KOPT-K1 (cell line): ENCODE data around the gene ALKBH8.
"Not testable (repeated sequence)": the region's sequence is repeated elsewhere in the genome, so short reads cannot be mapped to it uniquely, and the experiment has no call there.

Source experiments
- H3K27ac ChIP-seq: fragments of 200-600 bp; sonication (generic); 2 replicates; pipeline ENCODE4 v1.5.1; 2016; ENCODE audit warnings: antibody characterized with exemption, mild to moderate bottlenecking, low read depth, low read length; ENCODE audit not compliant: poor library complexity, severe bottlenecking
- H3K36me3 ChIP-seq: fragments of 200-600 bp; sonication (generic); 2 replicates; pipeline ENCODE4 v1.5.1; 2017; ENCODE audit warnings: antibody characterized with exemption, mild to moderate bottlenecking, low read length, moderate library complexity; ENCODE audit not compliant: insufficient read depth
- H3K9me3 ChIP-seq: fragments of 200-600 bp; sonication (generic); 2 replicates; pipeline ENCODE4 v1.5.1; 2017; ENCODE audit warnings: antibody characterized with exemption, low read length, mild to moderate bottlenecking; ENCODE audit not compliant: insufficient read depth, poor library complexity, severe bottlenecking

Gene ALKBH8

DNA sequence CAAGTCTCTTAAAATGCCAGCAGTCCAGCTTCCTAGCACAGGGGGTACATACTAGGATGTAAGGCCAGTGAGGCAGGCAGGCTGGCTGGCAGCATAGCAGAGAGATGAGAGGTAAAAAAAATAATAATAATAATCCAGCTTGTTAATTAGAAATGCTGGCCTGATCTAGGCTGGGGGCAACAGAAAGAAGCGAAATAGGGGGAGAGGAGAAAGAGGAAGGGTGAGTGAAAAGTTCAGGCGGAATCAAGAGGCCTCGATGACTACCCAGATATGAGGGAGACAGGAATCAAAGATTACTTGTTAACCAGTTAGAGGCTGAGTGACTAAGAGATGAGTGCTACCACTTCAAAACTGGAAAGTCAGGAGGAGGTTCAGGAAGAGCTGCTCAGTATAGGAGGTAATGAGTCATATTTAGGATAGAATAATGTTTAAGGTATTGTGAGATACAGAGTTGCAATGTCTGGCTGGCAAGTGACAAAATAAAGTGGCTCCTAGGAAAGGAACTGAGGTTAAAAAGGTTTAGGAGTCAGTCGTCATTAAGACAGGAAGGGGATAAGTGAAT lies 2.8 kb downstream of the ALKBH8 start:
- no peak overlapping the region for H3K27ac ChIP-seq

DNA sequence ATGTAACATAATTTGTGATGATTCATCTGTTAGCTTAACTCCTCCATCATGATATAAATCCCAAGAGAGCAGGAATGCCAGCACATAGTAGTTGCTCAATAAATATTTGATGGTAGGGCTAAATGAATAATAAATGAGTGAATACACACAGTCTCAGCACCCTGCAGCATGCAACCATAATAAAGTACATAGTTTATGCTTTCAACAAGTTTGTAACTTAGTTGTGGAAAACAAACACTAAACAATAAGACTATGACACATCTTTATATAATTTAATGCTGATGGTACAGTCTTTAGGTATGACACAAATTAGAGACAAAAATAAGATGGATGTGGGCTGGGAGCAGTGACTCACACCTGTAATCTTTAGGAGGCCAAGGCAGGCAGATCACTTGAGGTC lies 3.8 kb downstream of the ALKBH8 start:
- Histone ChIP-seq H3K36me3 (peaks cover 9% of the 10 kb centered on the region; the same call in 1 of the 2 replicates), H3K27ac (no peak overlapping the region)

More for the DNA sequence above, 2.8 kb downstream of the ALKBH8 start:
- no peaks in the 10 kb centered on the region for H3K9me3 ChIP-seq
- peaks cover 9% of the 10 kb centered on the region; the same call in 1 of the 2 replicates for H3K36me3 ChIP-seq

DNA sequence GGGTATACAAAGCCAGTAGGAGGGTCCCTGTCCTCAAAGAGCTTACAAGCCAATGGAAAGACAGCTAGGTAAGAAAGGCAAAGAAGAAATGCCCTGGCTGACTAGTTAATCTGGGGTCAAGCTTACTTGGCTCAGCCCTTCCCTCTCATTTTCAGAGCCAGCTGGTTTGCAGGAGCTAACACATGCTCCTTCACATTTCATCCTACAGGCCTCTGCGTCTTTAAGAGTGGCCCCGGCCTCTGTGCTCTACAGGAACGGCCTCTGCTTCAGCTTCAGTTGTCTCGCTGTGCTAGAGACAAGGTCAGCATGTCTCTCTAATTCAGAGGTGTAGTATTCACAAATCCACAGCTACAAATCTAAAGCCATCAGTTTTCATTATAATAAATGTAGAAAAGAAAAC lies 15.2 kb downstream of the ALKBH8 start:
- Histone ChIP-seq H3K9me3 (no peaks in the 10 kb centered on the region), H3K36me3 (peaks cover 54% of the 10 kb centered on the region), H3K27ac (no peak overlapping the region)

More for the DNA sequence above, 3.8 kb downstream of the ALKBH8 start:
- H3K9me3 ChIP-seq: no peaks in the 10 kb centered on the region

DNA sequence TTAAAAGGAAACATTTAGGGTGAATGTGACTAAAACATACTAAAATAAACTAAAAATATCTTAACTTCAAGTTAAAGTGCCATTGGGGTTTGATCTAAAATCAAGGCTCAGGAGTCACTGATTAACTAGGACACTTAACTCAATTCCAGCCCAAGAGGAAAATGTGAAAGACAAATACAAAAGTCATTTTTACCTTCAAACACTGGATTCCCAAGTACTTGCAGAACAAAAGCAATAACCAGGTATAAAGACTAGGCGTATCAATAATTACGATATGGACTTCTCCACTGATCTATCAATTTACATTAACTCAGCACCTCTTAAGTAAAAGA lies 15.6 kb downstream of the ALKBH8 start:
- Histone ChIP-seq H3K9me3 (no peaks in the 10 kb centered on the region), H3K36me3 (peaks cover 54% of the 10 kb centered on the region), H3K27ac (no peak overlapping the region)

DNA sequence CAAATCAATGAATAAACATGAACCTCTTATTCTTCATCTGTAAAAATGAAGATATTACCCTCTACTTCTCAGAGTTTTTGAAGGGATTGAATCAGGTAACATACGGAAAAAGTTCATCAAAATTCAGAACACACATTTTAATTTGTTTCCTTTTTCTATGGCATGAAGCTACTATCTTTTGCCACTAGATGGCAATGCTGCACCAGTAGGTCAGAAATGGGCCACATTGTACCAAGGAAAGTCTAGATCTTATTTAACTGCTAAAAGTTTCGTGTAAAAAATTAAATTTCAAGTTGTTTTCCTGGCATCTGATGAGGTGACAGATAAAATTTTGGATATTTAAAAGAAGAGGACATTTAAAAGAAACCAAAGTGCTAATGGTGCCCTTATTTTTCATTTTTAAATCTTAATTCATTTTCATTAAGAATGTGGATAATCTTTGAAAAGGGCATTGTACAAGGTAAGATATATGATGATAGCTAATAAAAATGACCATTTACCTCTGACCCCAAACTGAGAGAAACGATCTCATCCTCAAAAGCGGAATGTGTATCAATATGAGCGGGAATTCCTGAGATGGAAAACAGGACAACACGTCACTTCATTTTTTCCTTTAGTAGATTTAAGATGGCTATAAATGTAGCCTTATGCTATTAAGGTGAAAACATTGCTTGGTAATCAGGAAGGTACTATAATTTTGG lies 16.1 kb downstream of the ALKBH8 start:
- Histone ChIP-seq H3K27ac (no peak overlapping the region), H3K36me3 (peaks cover 54% of the 10 kb centered on the region), H3K9me3 (no peaks in the 10 kb centered on the region)

DNA sequence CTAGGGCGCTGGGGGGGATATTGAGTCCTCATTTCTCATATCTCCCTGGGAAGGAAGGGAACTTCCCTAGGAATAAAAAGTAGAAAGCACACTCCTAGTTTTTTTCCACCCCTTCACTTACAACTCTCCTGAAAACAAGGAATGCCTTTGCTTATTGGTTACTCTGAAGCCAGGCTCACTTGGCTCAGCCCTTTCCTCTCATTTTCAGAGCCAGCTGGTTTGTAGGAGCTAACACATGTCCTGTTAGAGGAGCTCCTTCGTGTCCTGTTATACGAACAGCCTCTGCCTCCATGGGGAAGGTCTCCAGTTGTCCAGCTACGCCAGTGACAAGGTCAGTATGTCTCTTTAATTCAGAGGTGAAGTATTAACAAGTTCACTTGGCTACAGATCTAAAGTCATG lies 17.6 kb downstream of the ALKBH8 start:
- H3K27ac ChIP-seq: no peak overlapping the region
- H3K36me3 ChIP-seq: peaks cover 44% of the 10 kb centered on the region
- H3K9me3 ChIP-seq: no peaks in the 10 kb centered on the region

DNA sequence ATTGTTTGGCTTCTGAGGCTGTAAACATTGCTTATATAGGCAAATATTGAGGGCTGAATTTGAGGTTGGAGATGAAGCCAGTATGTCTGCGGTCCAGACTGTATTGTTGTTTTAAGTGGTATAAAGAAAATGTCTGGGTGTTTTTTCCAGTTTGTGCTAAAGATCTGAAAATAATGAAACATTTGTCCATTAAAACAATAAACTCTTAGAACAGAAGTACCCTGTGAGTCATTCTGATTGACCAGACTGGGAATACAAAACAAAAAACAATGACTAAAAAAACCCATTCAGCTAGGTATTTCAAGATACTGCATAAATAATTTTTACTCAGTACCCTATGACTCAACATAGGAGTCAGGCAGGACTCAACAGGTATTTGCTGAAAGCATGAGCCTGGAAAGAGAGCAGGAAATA lies 20.4 kb downstream of the ALKBH8 start:
- Histone ChIP-seq H3K36me3 (peaks cover 26% of the 10 kb centered on the region), H3K9me3 (no peaks in the 10 kb centered on the region), H3K27ac (no peak overlapping the region)

DNA sequence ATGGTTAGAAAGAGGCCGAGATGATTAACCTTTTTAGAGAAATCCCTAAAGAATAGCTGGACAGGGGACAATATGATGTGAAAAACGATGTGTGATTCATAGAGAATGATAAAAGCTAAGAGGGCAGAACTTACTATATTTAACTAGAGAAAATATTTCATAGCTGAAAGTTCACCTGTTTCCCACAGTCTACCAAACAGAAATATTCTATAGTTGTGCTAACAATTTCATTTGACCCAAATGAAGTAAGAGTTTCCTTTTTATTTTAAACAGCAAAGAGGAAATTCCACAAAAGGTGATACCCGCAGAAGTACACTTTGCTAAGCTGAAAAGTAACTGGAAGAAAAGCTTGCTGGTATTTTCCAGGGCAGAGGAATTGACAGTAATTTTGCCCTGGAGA lies 26.7 kb downstream of the ALKBH8 start:
- no peaks in the 10 kb centered on the region for H3K9me3 ChIP-seq
- H3K27ac ChIP-seq: no peak overlapping the region
- peaks cover 22% of the 10 kb centered on the region; the same call in 1 of the 2 replicates for H3K36me3 ChIP-seq

DNA sequence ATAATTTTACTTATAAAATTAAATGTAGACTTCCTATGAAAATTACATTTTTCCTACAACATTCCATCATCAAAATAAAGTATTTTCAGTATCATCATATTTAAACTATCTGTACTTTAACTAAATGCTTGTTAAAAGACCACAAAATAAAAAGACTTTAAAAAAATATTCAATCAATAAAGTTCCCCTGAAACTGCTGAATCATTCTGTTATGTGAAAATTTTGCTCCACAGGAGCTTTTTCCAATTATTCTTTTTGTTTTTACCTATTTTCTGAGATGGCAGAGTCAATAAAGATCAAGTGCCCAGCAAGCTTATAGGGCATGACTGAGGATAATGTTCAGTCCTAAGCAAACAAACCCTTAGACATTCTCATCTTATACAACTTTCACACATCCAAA lies 27.3 kb downstream of the ALKBH8 start:
- no peak overlapping the region for H3K27ac ChIP-seq

DNA sequence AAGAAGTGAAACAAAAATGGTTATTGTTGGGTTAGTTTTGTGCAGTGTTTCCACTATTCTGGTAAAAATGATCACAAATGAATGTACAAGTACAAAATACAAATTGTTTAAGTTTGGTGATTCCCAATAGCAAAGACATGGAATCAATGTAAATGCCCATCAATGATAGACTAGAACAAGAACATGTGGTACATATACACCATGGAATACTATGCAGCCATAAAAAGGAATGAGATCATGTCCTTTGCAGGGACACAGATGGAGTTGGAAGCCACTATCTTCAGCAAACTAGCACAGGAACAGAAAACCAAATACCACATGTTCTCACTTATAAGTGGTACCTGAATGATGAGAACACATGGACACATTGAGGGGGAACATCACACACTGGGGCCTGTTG lies 28.4 kb downstream of the ALKBH8 start:
- not testable (repeated sequence) for H3K27ac ChIP-seq, H3K9me3 ChIP-seq
- H3K36me3 ChIP-seq: peaks cover 18% of the 10 kb centered on the region; the same call in 1 of the 2 replicates

More for the DNA sequence above, 27.3 kb downstream of the ALKBH8 start:
- Histone ChIP-seq H3K9me3 (no peaks in the 10 kb centered on the region), H3K36me3 (peaks cover 22% of the 10 kb centered on the region; the same call in 1 of the 2 replicates)

DNA sequence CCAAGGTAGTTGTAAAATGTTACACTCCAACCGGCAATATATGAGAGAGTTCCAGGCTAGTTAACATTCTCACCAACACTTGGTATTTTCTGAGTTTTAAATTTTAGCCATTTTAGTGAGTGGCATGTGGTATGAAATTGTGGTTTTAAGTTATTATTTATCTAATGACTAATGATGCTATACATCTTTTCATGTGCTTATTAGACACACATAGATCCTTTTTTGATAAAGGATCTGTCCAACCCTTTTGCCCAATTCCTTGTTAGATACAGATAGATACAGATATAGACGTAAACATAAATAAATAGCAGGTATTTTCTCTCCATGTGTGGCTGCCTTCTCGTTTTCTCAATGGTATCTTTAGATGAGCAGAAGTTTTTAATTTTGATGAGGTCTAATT lies 39.3 kb downstream of the ALKBH8 start:
- no peaks in the 10 kb centered on the region for H3K9me3 ChIP-seq
- H3K36me3 ChIP-seq: peaks cover 20% of the 10 kb centered on the region; the same call in 1 of the 2 replicates
- H3K27ac ChIP-seq: no peak overlapping the region

DNA sequence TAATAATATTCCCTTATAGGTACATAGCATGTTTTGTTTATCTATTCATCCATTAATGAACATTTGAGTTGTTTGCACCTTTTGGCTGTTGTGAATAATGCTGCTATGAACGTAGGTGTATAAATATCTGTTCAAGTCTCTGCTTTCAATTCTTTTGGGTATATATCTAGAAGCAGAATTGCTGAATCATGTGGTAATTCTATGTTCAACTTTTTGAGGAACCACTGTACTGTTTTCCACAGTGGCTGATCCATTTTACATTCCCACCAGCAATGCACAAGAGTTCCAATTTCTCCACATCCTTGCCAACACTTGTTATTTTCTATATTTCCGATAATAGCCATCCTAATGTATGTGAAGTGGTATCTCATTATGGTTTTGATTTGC lies 56.7 kb downstream of the ALKBH8 start:
- H3K27ac ChIP-seq: no peak overlapping the region
- H3K9me3 ChIP-seq: no peaks in the 10 kb centered on the region

DNA sequence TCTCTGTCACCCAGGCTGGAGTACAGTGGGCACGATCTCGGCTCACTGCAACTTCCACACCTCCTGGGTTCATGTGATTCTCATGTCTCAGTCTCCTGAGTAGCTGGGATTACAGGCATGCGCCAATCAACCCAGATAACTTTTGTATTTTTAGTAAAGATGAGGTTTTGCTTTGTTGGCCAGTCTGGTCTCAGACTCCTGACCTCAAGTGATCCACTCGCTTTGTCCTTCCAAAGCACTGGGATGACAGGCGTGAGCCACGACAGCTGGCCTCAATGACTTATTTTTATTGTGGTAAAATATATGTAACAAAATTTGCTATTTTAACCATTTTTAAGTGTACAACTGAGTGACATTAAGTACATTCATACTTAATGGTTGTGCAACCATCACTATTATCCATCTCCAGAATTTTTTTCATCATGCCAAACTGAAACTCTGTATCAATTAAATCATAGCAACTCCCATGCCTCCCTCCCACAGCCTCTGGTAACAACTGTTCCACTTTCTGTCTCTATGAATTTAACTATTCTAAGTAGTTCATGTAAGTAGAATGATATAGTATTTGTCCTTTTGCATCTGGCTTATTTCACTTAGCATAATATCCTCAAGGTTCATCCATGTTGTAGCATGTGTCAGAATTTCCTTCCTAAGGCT lies 57.2 kb downstream of the ALKBH8 start:
- peaks cover 18% of the 10 kb centered on the region for H3K36me3 ChIP-seq
- no peak overlapping the region for H3K27ac ChIP-seq
- no peaks in the 10 kb centered on the region for H3K9me3 ChIP-seq

More for the DNA sequence above, 56.7 kb downstream of the ALKBH8 start:
- peaks cover 13% of the 10 kb centered on the region for H3K36me3 ChIP-seq

DNA sequence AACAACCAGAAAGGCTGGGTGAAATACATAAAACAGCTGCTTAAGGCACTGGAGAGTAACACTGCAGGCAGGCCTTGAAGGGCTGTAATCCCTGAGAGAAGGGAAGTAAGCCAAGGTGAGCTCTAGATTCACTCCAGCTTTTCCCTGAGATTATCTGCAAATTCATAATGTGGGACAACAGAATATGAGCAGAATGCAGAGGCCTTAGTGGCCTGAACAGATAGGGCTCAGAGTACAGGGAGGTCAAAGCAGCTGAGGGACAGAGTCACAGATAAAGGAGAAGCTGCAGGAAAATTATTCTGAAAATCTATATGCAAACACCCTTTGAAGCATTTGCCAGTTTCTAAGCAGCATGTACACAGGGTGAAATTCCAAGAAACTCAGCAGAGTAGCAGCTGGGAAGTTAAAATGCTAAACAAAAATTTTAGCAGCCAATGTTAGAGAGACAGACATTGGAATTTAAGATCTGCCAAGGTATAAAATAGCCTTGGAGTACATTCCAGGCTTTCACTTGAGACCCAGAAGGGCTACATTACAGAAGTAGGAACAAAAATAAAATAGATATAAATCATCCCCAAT lies 59.8 kb downstream of the ALKBH8 start:
- no peak overlapping the region for H3K27ac ChIP-seq
- peaks cover 29% of the 10 kb centered on the region for H3K36me3 ChIP-seq
- peaks cover 10% of the 10 kb centered on the region for H3K9me3 ChIP-seq

DNA sequence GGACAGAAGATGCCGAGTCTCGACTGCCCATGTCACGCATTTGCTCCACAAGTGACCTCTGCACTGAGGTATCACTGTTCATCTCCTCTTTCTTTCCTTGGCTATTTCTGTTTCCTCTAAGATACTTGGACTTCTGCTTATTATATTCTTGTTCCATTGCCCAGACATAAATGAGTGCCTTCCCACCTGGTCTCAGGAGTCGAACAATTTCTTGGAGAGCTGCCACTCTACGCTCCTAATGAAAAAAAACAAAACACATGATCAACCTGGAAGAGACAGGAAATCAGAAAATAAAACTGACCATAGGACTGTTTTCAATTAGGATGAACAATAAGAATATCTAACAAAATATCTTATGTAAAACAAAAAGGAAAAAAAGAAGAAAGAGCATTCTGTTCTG lies 60.6 kb downstream of the ALKBH8 start:
- peaks cover 29% of the 10 kb centered on the region for H3K36me3 ChIP-seq
- no peak overlapping the region for H3K27ac ChIP-seq
- H3K9me3 ChIP-seq: peaks cover 10% of the 10 kb centered on the region
